ENCODE data around the gene THSD7A.

THSD7A gene

GRCh38 chr7:11623093-11623678, 208.8 kb downstream of the THSD7A start:
- no peak for DNase-seq

- no peak for DNase-seq
These were observed 211.4 kb downstream of the THSD7A start for GRCh38 chr7:11620406-11621253.

- no peak for DNase-seq
These were observed 215.5 kb downstream of the THSD7A start for GRCh38 chr7:11616466-11616865.

- no peak for DNase-seq
These were observed 216.8 kb downstream of the THSD7A start for GRCh38 chr7:11615174-11615573.

GRCh38 chr7:11613292-11613930, 218.6 kb downstream of the THSD7A start:
- no peak for DNase-seq

GRCh38 chr7:11612737-11613136, 219.3 kb downstream of the THSD7A start:
- no peak for DNase-seq

- DNase-seq: no peak
These were observed 222.8 kb downstream of the THSD7A start for GRCh38 chr7:11609096-11609670.

- peak; percentile 84 for DNase-seq
These were observed 224.3 kb downstream of the THSD7A start for GRCh38 chr7:11607686-11608085.

GRCh38 chr7:11605749-11606148, 226.2 kb downstream of the THSD7A start:
- no peak for DNase-seq

GRCh38 chr7:11604505-11604904, 227.5 kb downstream of the THSD7A start:
- no peak for DNase-seq

GRCh38 chr7:11601761-11602160, 230.2 kb downstream of the THSD7A start:
- no peak for DNase-seq

- DNase-seq: no peak
These were observed 238.7 kb downstream of the THSD7A start for GRCh38 chr7:11593322-11593721.

GRCh38 chr7:11592699-11593098, 239.3 kb downstream of the THSD7A start:
- DNase-seq: no peak

GRCh38 chr7:11591943-11592342, 240.1 kb downstream of the THSD7A start:
- no peak for DNase-seq

GRCh38 chr7:11591055-11591633, 240.9 kb downstream of the THSD7A start:
- DNase-seq: no peak

GRCh38 chr7:11589251-11589650, 242.7 kb downstream of the THSD7A start:
- no peak for DNase-seq

- DNase-seq: no peak
These were observed 244.2 kb downstream of the THSD7A start for GRCh38 chr7:11587814-11588213.

GRCh38 chr7:11587048-11587447, 244.9 kb downstream of the THSD7A start:
- DNase-seq: no peak

- DNase-seq: no peak
These were observed 247.5 kb downstream of the THSD7A start for GRCh38 chr7:11584406-11585031.

GRCh38 chr7:11579141-11579540, 252.9 kb downstream of the THSD7A start:
- no peak for DNase-seq

- DNase-seq: no peak
These were observed 255.7 kb downstream of the THSD7A start for GRCh38 chr7:11576310-11576709.

- no peak for DNase-seq
These were observed 258.8 kb downstream of the THSD7A start for GRCh38 chr7:11573128-11573750.
